ENCODE measurements around the gene HMOX2.

- TF ChIP-seq POLR2A (IDR thresholded peaks at IDR 0.05; ENCODE audit: low read depth, low read length) = no peak
- TF ChIP-seq POLR2AphosphoS5 (IDR thresholded peaks at IDR 0.05; ENCODE audit: low read depth, low read length) = no peak
- no peak for TF ChIP-seq TAF1 (IDR thresholded peaks at IDR 0.05; ENCODE audit: low read depth, low read length)
- no peak for TF ChIP-seq SPI1 (IDR thresholded peaks at IDR 0.05; ENCODE audit: low read depth, low read length)
Measured at GRCh38 chr16:4532238-4532637, 56.0 kb downstream of the HMOX2 start.
